Trophoblast cell (in vitro differentiated cells and primary cell): ENCODE results near the gene SLC45A3.

Experiments used
- DNase-seq, 2 donors: peaks; one replicate each; pipeline ENCODE4 v3.0.0-alpha.2; 2016
- H2AFZ ChIP-seq: 2 replicates; pipeline ENCODE4 v1.6.1; 2013; ENCODE audit warnings: low read length, moderate library complexity, mild to moderate bottlenecking; ENCODE audit not compliant: insufficient read depth, poor library complexity
- H2AK5ac ChIP-seq: 2 replicates; pipeline ENCODE4 v1.6.1; 2013; ENCODE audit warnings: mild to moderate bottlenecking, low read length
- H2BK120ac ChIP-seq: 2 replicates; pipeline ENCODE4 v1.6.1; 2013; ENCODE audit warnings: low read length, mild to moderate bottlenecking, moderate library complexity; ENCODE audit not compliant: insufficient read depth, poor library complexity
- H2BK12ac ChIP-seq: 2 replicates; pipeline ENCODE4 v1.6.1; 2013; ENCODE audit warnings: mild to moderate bottlenecking, low read length, moderate library complexity
- H2BK5ac ChIP-seq: 2 replicates; pipeline ENCODE4 v1.6.1; 2013; ENCODE audit warnings: low read length, low read depth, moderate library complexity, mild to moderate bottlenecking; ENCODE audit not compliant: poor library complexity
- H3K14ac ChIP-seq: 2 replicates; pipeline ENCODE4 v1.6.1; 2013; ENCODE audit warnings: mild to moderate bottlenecking, low read length
- H3K18ac ChIP-seq: 2 replicates; pipeline ENCODE4 v1.6.1; 2013; ENCODE audit warnings: mild to moderate bottlenecking, low read length
- H3K23ac ChIP-seq: 2 replicates; pipeline ENCODE4 v1.6.1; 2013; ENCODE audit warnings: low read length
- H3K27ac ChIP-seq: 2 replicates; pipeline ENCODE4 v1.5.1; 2013; ENCODE audit warnings: low read depth, mild to moderate bottlenecking, inconsistent platforms, low read length, moderate library complexity
- H3K27me3 ChIP-seq: 2 replicates; pipeline ENCODE4 v1.6.1; 2013; ENCODE audit warnings: inconsistent platforms, mild to moderate bottlenecking, low read length, moderate library complexity; ENCODE audit not compliant: insufficient read depth
- H3K36me3 ChIP-seq, 2 experiments: 1 replicate in 1 of 2; 2 replicates in 1 of 2; pipeline ENCODE4 v1.6.1; 2013; ENCODE audit warnings: low read length in 2 of 2, mild to moderate bottlenecking in 2 of 2, moderate library complexity in 1 of 2; ENCODE audit not compliant: insufficient read depth in 2 of 2, control insufficient read depth in 1 of 2
- H3K4ac ChIP-seq: 2 replicates; pipeline ENCODE4 v1.6.1; 2013; ENCODE audit warnings: low read depth, mild to moderate bottlenecking, low read length, moderate library complexity
- H3K4me1 ChIP-seq, 2 experiments: 1 replicate in 1 of 2; 2 replicates in 1 of 2; pipeline ENCODE4 v1.6.1; 2013; ENCODE audit warnings: low read length in 2 of 2, mild to moderate bottlenecking in 2 of 2, moderate library complexity in 1 of 2; ENCODE audit not compliant: insufficient read depth in 2 of 2, control insufficient read depth in 1 of 2
- H3K4me2 ChIP-seq: 2 replicates; pipeline ENCODE4 v1.6.1; 2013; ENCODE audit warnings: inconsistent platforms, mild to moderate bottlenecking, low read length, moderate library complexity
- H3K4me3 ChIP-seq: 2 replicates; pipeline ENCODE4 v1.5.1; 2013; ENCODE audit warnings: mild to moderate bottlenecking, low read depth, low read length, inconsistent platforms
- H3K79me1 ChIP-seq: one replicate; pipeline ENCODE4 v1.6.1; 2013; ENCODE audit warnings: low read length
- H3K79me2 ChIP-seq: 2 replicates; pipeline ENCODE4 v1.6.1; 2013; ENCODE audit warnings: low read length, mild to moderate bottlenecking; ENCODE audit not compliant: control insufficient read depth, insufficient read depth, poor library complexity
- H3K9ac ChIP-seq: 2 replicates; pipeline ENCODE4 v1.6.1; 2013; ENCODE audit warnings: mild to moderate bottlenecking, low read length
- H3K9me3 ChIP-seq: 2 replicates; pipeline ENCODE4 v1.6.1; 2013; ENCODE audit warnings: low read depth, mild to moderate bottlenecking, control low read depth, inconsistent platforms, low read length; ENCODE audit not compliant: insufficient read depth
- H4K12ac ChIP-seq: 2 replicates; pipeline ENCODE4 v1.6.1; 2013; ENCODE audit warnings: low read depth, mild to moderate bottlenecking, low read length, moderate library complexity
- H4K8ac ChIP-seq: 2 replicates; pipeline ENCODE4 v1.6.1; 2013; ENCODE audit warnings: low read depth, mild to moderate bottlenecking, low read length, moderate library complexity
- H4K91ac ChIP-seq: one replicate; pipeline ENCODE4 v1.6.1; 2013; ENCODE audit warnings: low read depth, mild to moderate bottlenecking, low read length, moderate library complexity
- WGBS: extraction: QIAGEN DNeasy Blood & Tissue Kit; methylation state at CpG from one replicate; pipeline ENCODE4 v1.1.7; 2013; ENCODE audit warnings: missing lambda C conversion rate; ENCODE audit not compliant: insufficient read length, insufficient coverage; ENCODE audit errors: extremely low coverage; 5-methylcytosine and 5-hydroxymethylcytosine counted together

SLC45A3 gene

GRCh38 chr1:205690122-205690756, 9.9 kb upstream of the SLC45A3 start:
- H3K27ac ChIP-seq = no peak overlapping the region
- H2BK12ac ChIP-seq = no peak overlapping the region
- no peak overlapping the region for H2BK120ac ChIP-seq
- DNase-seq = peak; percentile 35 to 47
- no peak overlapping the region for H2AK5ac ChIP-seq
- no peaks in the 10 kb centered on the region for H3K27me3 ChIP-seq
- H3K36me3 ChIP-seq = no peaks in the 10 kb centered on the region
- H3K4me1 ChIP-seq = peaks cover 0 to 9% of the 10 kb centered on the region in 2 experiments
- H2AFZ ChIP-seq = no peak overlapping the region
- no peak overlapping the region for H3K14ac ChIP-seq
- no peak overlapping the region for H3K4me2 ChIP-seq
- H4K91ac ChIP-seq = no peak overlapping the region
- no peak overlapping the region for H2BK5ac ChIP-seq
- H3K79me2 ChIP-seq = no peaks in the 10 kb centered on the region
- no peak overlapping the region for H4K12ac ChIP-seq
- H3K18ac ChIP-seq = no peak overlapping the region
- H3K9ac ChIP-seq = no peak overlapping the region
- no peaks in the 10 kb centered on the region for H3K9me3 ChIP-seq
- H3K4me3 ChIP-seq = no peak overlapping the region
- H3K4ac ChIP-seq = no peak overlapping the region
- H3K79me1 ChIP-seq = no peaks in the 10 kb centered on the region
- no CpG with 5 or more reads among the region's 8 CpGs for WGBS
- no peak overlapping the region for H4K8ac ChIP-seq
- H3K23ac ChIP-seq = no peak overlapping the region

- Histone ChIP-seq H2AK5ac (no peak overlapping the region), H3K4ac (no peak overlapping the region), H3K14ac (no peak overlapping the region), H3K4me2 (no peak overlapping the region), H3K27me3 (no peaks in the 10 kb centered on the region), H2BK5ac (no peak overlapping the region), H2BK12ac (no peak overlapping the region), H3K36me3 (no peaks in the 10 kb centered on the region), H4K12ac (no peak overlapping the region), H4K8ac (no peak overlapping the region), H3K79me2 (no peaks in the 10 kb centered on the region), H3K79me1 (no peaks in the 10 kb centered on the region), H2BK120ac (no peak overlapping the region), H3K9ac (no peak overlapping the region), H4K91ac (no peak overlapping the region), H3K27ac (no peak overlapping the region), H3K4me1 (peaks cover 0 to 9% of the 10 kb centered on the region in 2 experiments), H3K9me3 (no peaks in the 10 kb centered on the region), H3K23ac (no peak overlapping the region), H3K4me3 (no peak overlapping the region), H3K18ac (no peak overlapping the region), H2AFZ (no peak overlapping the region)
- DNase-seq = no peak
- WGBS = no CpG with 5 or more reads among the region's 5 CpGs
Measured at GRCh38 chr1:205689479-205689878, 9.2 kb upstream of the SLC45A3 start.

GRCh38 chr1:205688171-205689080, 8.1 kb upstream of the SLC45A3 start:
- Histone ChIP-seq H2AK5ac (no peak overlapping the region), H3K27ac (no peak overlapping the region), H2AFZ (no peak overlapping the region), H3K9me3 (peaks cover under 1% of the 10 kb centered on the region), H3K79me1 (no peaks in the 10 kb centered on the region), H3K27me3 (no peaks in the 10 kb centered on the region), H3K23ac (no peak overlapping the region), H3K4me2 (no peak overlapping the region), H3K9ac (no peak overlapping the region), H3K4ac (no peak overlapping the region), H2BK12ac (no peak overlapping the region), H3K14ac (no peak overlapping the region), H3K79me2 (no peaks in the 10 kb centered on the region), H3K36me3 (no peaks in the 10 kb centered on the region), H4K8ac (no peak overlapping the region), H4K91ac (no peak overlapping the region), H4K12ac (no peak overlapping the region), H2BK120ac (no peak overlapping the region), H3K18ac (no peak overlapping the region), H3K4me1 (peaks cover 0 to 9% of the 10 kb centered on the region in 2 experiments), H3K4me3 (no peak overlapping the region), H2BK5ac (no peak overlapping the region)
- no CpG with 5 or more reads among the region's 7 CpGs for WGBS
- DNase-seq = peak; percentile 81

- Histone ChIP-seq H3K4me2 (no peak overlapping the region), H2BK120ac (no peak overlapping the region), H3K23ac (no peak overlapping the region), H2AK5ac (no peak overlapping the region), H3K79me2 (no peaks in the 10 kb centered on the region), H3K36me3 (no peaks in the 10 kb centered on the region), H3K9ac (no peak overlapping the region), H3K4me3 (no peak overlapping the region), H4K91ac (no peak overlapping the region), H3K79me1 (no peaks in the 10 kb centered on the region), H2BK5ac (no peak overlapping the region), H3K27me3 (no peaks in the 10 kb centered on the region), H3K18ac (no peak overlapping the region), H2BK12ac (no peak overlapping the region), H3K4ac (no peak overlapping the region), H3K14ac (no peak overlapping the region), H3K9me3 (peaks cover 2% of the 10 kb centered on the region), H4K8ac (no peak overlapping the region), H3K4me1 (peaks cover 0 to 9% of the 10 kb centered on the region in 2 experiments), H3K27ac (no peak overlapping the region), H2AFZ (no peak overlapping the region), H4K12ac (no peak overlapping the region)
- DNase-seq = no peak
- no CpG with 5 or more reads among the region's 2 CpGs for WGBS
Measured at GRCh38 chr1:205687242-205687641, 6.9 kb upstream of the SLC45A3 start.
